OCI-M2 (cell line): ENCODE data around the gene GJA4.
A peak's percentile ranks its signal among the peaks of the same experiment; 100 is the strongest.
"Not testable (repeated sequence)": the region's sequence is repeated elsewhere in the genome, so short reads cannot be mapped to it uniquely, and the experiment has no call there.

Experiments
- DNase-seq: peaks from one replicate; lab custom pipeline; 2025; ENCODE audit not compliant: unreplicated experiment; lab: John Stamatoyannopoulos, UW

GJA4 gene

GRCh38 chr1:34768856-34769255 lies 23.9 kb upstream of the GJA4 start:
- DNase-seq = no peak

GRCh38 chr1:34770891-34771504 lies 21.8 kb upstream of the GJA4 start:
- no peak for DNase-seq

DNA sequence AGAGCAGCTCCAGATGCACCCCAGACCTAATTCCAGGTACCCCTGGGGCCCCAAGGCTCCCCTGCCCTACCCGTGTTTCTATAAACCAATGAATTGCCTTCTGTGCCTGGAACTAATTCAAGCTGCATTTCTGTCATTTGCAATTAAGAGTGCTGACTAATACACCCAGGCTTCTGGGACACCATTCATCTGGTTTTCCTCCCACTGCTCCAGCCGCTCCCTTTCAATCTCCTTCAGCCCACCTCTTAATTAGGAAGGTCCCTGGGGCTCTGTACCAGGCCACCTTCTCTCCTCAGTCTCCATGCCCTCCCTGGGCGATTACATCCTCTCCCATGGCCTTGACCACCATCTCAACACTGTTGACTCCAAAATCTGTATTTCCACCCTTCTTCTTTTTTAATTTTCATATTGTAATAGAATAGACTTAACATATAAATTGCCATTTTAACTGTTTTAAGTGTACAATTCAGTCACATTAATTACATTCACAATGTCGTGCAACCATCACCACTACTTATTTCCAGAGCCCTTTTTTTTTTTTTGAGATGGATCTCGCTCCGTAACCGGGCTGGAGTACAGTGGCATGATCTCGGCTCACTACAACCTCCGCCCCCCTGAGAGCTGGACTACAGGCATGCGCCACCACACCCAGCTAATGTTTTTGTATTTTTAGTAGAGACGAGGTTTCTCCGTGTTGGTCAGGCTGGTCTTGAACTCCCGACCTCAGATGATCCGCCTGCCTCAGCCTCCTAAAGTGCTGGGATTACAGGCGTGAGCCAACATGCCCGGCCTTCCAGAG lies 21.0 kb upstream of the GJA4 start:
- no peak for DNase-seq

DNA sequence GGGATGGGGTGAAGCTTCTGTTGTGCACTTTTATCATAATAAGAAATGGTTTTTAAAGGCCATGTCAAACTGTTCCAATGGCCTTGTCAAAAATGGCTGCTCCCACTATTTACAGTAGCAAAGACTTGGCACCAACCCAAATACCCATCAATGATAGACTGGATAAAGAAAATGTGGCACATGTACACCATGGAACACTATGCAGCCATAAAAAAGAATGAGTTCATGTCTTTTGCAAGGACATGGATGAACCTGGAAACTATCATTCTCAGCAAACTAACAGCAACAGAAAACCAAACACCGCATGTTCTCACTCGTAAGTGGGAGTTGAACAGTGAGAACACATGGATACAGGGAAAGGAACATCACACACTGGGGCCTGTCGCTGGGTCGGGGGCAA lies 19.7 kb upstream of the GJA4 start:
- not testable (repeated sequence) for DNase-seq

- DNase-seq = no peak
Measured at GRCh38 chr1:34774957-34775356, 17.8 kb upstream of the GJA4 start.

- no peak for DNase-seq
Measured at GRCh38 chr1:34776911-34777310, 15.9 kb upstream of the GJA4 start.

- DNase-seq = no peak
Measured at GRCh38 chr1:34777519-34778321, 15.1 kb upstream of the GJA4 start.

GRCh38 chr1:34778381-34778780 lies 14.4 kb upstream of the GJA4 start:
- DNase-seq = no peak

GRCh38 chr1:34779005-34779404 lies 13.8 kb upstream of the GJA4 start:
- DNase-seq = no peak

GRCh38 chr1:34779526-34779925 lies 13.3 kb upstream of the GJA4 start:
- DNase-seq = no peak

DNA sequence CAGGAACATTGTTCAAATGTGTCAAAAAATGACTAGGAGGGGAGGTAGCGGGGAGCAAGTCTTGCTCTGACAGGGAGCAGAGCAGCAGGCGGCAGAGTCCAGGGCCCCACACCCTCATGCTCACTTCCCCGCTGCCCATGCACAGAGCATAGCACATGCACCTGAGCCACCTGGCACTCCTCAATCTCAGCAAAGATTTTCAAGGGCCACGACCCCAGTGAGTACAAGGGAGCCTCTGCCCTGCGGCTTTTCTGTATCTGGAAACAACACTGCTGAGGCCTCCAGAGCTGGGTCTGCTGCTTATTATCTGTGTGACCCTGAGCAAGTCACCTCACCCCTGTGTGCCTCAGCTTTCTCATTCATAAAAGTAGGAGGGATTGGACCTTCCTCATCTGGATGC lies 12.8 kb upstream of the GJA4 start:
- DNase-seq = no peak

GRCh38 chr1:34780528-34780927 lies 12.3 kb upstream of the GJA4 start:
- no peak for DNase-seq

GRCh38 chr1:34781071-34781843 lies 11.5 kb upstream of the GJA4 start, which contains the start of gene GJB3:
TSS of gene GJB3 (plus strand) at chr1:34781214. CDS start at chr1:34784763, 3,549 bp downstream.
- no peak for DNase-seq

DNA sequence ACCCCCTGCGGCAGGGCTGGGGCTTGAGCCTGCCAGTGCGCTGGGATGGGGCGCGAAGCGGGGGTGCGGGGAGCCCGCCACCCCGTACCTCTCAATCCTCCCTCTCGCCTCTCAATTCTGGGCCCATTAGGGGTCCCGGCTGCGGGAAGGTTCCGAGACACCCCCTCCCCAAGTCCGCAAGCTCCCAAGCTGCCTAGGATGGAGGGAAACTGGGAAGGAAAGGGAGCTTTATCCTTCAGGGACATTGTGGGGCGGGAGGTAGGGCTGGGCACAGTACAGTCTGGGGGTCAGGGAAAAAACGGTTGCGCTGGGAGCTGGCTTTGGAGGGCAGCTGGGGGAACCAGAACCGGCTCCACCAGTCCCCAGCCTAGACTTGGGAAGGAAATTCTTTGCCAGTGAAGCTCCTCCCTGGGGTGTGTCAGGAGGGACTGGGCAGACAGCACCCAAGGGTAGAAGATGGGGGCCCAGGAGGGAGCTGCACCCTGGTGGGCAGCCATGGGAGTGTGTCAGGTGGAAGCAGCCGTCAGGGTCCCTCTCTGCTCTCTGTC lies 10.9 kb upstream of the GJA4 start:
- DNase-seq = no peak

GRCh38 chr1:34784751-34785221 lies 8.0 kb upstream of the GJA4 start:
- no peak for DNase-seq

DNA sequence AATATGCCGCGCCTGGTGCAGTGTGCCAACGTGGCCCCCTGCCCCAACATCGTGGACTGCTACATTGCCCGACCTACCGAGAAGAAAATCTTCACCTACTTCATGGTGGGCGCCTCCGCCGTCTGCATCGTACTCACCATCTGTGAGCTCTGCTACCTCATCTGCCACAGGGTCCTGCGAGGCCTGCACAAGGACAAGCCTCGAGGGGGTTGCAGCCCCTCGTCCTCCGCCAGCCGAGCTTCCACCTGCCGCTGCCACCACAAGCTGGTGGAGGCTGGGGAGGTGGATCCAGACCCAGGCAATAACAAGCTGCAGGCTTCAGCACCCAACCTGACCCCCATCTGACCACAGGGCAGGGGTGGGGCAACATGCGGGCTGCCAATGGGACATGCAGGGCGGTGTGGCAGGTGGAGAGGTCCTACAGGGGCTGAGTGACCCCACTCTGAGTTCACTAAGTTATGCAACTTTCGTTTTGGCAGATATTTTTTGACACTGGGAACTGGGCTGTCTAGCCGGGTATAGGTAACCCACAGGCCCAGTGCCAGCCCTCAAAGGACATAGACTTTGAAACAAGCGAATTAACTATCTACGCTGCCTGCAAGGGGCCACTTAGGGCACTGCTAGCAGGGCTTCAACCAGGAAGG lies 7.4 kb upstream of the GJA4 start:
- no peak for DNase-seq

- DNase-seq = no peak
Measured at GRCh38 chr1:34785875-34786470, 6.8 kb upstream of the GJA4 start.

- DNase-seq = peak; percentile 13
Measured at GRCh38 chr1:34786521-34787325, 6.1 kb upstream of the GJA4 start.
